Neuronal stem cell (in vitro differentiated cells): Measurements from ENCODE around the gene BPI.

ENCODE experiments used
- DNase-seq: peaks from one replicate; pipeline ENCODE4 v3.0.0-alpha.2; 2013; ENCODE audit warnings: low spot score
- H2AFZ ChIP-seq: one replicate; pipeline ENCODE4 v1.6.1; 2013; ENCODE audit warnings: mild to moderate bottlenecking, low read length, inconsistent platforms
- H2AK5ac ChIP-seq: 2 replicates; pipeline ENCODE4 v1.6.1; 2013; ENCODE audit warnings: low read depth, mild to moderate bottlenecking, inconsistent platforms, low read length, moderate library complexity, mixed read lengths
- H2BK120ac ChIP-seq: 2 replicates; pipeline ENCODE4 v1.6.1; 2013; ENCODE audit warnings: low read depth, mild to moderate bottlenecking, inconsistent platforms, low read length, moderate library complexity, mixed read lengths
- H2BK12ac ChIP-seq: one replicate; pipeline ENCODE4 v1.6.1; 2013; ENCODE audit warnings: low read length, inconsistent platforms
- H2BK15ac ChIP-seq: 2 replicates; pipeline ENCODE4 v1.6.1; 2013; ENCODE audit warnings: mild to moderate bottlenecking, low read length, inconsistent platforms, mixed read lengths
- H2BK5ac ChIP-seq: one replicate; pipeline ENCODE4 v1.6.1; 2013; ENCODE audit warnings: inconsistent platforms, mild to moderate bottlenecking, low read length, moderate library complexity
- H3K14ac ChIP-seq: one replicate; pipeline ENCODE4 v1.6.1; 2013; ENCODE audit warnings: low read length, inconsistent platforms
- H3K18ac ChIP-seq: 2 replicates; pipeline ENCODE4 v1.6.1; 2013; ENCODE audit warnings: low read length, inconsistent platforms
- H3K23ac ChIP-seq: 2 replicates; pipeline ENCODE4 v1.6.1; 2013; ENCODE audit warnings: low read depth, mild to moderate bottlenecking, mixed read lengths, low read length, inconsistent platforms; ENCODE audit not compliant: poor library complexity
- H3K27ac ChIP-seq: replicated peaks from 3 replicates; pipeline ENCODE4 v1.5.1; 2013; ENCODE audit warnings: low read length, inconsistent platforms
- H3K27me3 ChIP-seq, 3 experiments: 2 replicates each; pipeline ENCODE4 v1.6.1; 2013; ENCODE audit warnings: low read length in 3 of 3, mild to moderate bottlenecking in 2 of 3, inconsistent platforms in 1 of 3, low read depth in 1 of 3, mixed read lengths in 1 of 3, moderate library complexity in 1 of 3; ENCODE audit not compliant: control insufficient read depth in 3 of 3, insufficient read depth in 3 of 3
- H3K36me3 ChIP-seq, 2 donors: replicated peaks in 1 of 2; 2 replicates each; pipeline ENCODE4 v1.6.1; 2013; ENCODE audit warnings: low read length in 2 of 2; ENCODE audit not compliant: control insufficient read depth in 2 of 2, insufficient read depth in 2 of 2
- H3K4ac ChIP-seq: 2 replicates; pipeline ENCODE4 v1.6.1; 2013; ENCODE audit warnings: inconsistent platforms, mild to moderate bottlenecking, low read length, moderate library complexity
- H3K4me1 ChIP-seq, 2 donors: 1 replicate in 1 of 2; 2 replicates in 1 of 2; pipeline ENCODE4 v1.6.1; 2013; ENCODE audit warnings: low read length in 2 of 2, low read depth in 1 of 2; ENCODE audit not compliant: control insufficient read depth in 2 of 2, insufficient read depth in 1 of 2
- H3K4me2 ChIP-seq: one replicate; pipeline ENCODE4 v1.6.1; 2013; ENCODE audit warnings: mild to moderate bottlenecking, low read length, inconsistent platforms; ENCODE audit not compliant: insufficient read depth, poor library complexity, severe bottlenecking
- H3K4me3 ChIP-seq, 2 donors: 2 replicates each; pipeline ENCODE4 v1.5.1; 2013; ENCODE audit warnings: low read length in 2 of 2, mild to moderate bottlenecking in 2 of 2, inconsistent platforms in 1 of 2, moderate library complexity in 1 of 2
- H3K79me1 ChIP-seq: one replicate; pipeline ENCODE4 v1.6.1; 2013; ENCODE audit warnings: low read depth, mild to moderate bottlenecking, inconsistent platforms, low read length, moderate library complexity
- H3K9ac ChIP-seq: one replicate; pipeline ENCODE4 v1.6.1; 2013; ENCODE audit warnings: mild to moderate bottlenecking, low read depth, low read length, inconsistent platforms; ENCODE audit not compliant: poor library complexity
- H3K9me3 ChIP-seq, 2 donors: replicated peaks in 1 of 2; 2 replicates each; pipeline versions ENCODE3 to v1.6.1; 2013; ENCODE audit warnings: low read length in 2 of 2, mild to moderate bottlenecking in 2 of 2, inconsistent platforms in 1 of 2, low read depth in 1 of 2, mixed read lengths in 1 of 2, moderate library complexity in 1 of 2; ENCODE audit not compliant: control insufficient read depth in 2 of 2, insufficient read depth in 1 of 2
- H4K8ac ChIP-seq: one replicate; pipeline ENCODE4 v1.6.1; 2013; ENCODE audit warnings: low read depth, mild to moderate bottlenecking, inconsistent platforms, low read length, moderate library complexity
- H4K91ac ChIP-seq: one replicate; pipeline ENCODE4 v1.6.1; 2013; ENCODE audit warnings: low read length, low read depth, mild to moderate bottlenecking, inconsistent platforms; ENCODE audit not compliant: poor library complexity
- WGBS, 2 donors: extraction: QIAGEN DNeasy Blood & Tissue Kit; methylation state at CpG; one replicate each; pipeline ENCODE4 v1.1.7; 2013; ENCODE audit warnings: missing lambda C conversion rate in 2 of 2, mixed read lengths in 1 of 2; ENCODE audit not compliant: insufficient read length in 2 of 2, insufficient replicate concordance in 1 of 2; ENCODE audit errors: extremely low coverage in 2 of 2; 5-methylcytosine and 5-hydroxymethylcytosine counted together

Gene BPI

GRCh38 chr20:38321959-38322598 is 18.1 kb downstream of the BPI start:
- no peak overlapping the region for H3K4ac ChIP-seq
- no peaks in the 10 kb centered on the region for H3K36me3 ChIP-seq
- DNase-seq, result peak; percentile 36
- no peak overlapping the region for H3K18ac ChIP-seq
- no peak overlapping the region for H3K27ac ChIP-seq
- no peak overlapping the region for H4K8ac ChIP-seq
- peaks cover 0 to 3% (median 0%) of the 10 kb centered on the region in 3 experiments for H3K27me3 ChIP-seq
- no peak overlapping the region for H2AK5ac ChIP-seq
- H3K9me3 ChIP-seq, result no peaks in the 10 kb centered on the region
- H4K91ac ChIP-seq, result no peak overlapping the region
- no peak overlapping the region for H3K14ac ChIP-seq
- no peak overlapping the region for H2BK12ac ChIP-seq
- H2BK5ac ChIP-seq, result no peak overlapping the region
- H3K79me1 ChIP-seq, result no peaks in the 10 kb centered on the region
- WGBS, 2 donors, result no CpG with 5 or more reads among the region's 5 CpGs
- H3K23ac ChIP-seq, result no peak overlapping the region
- no peak overlapping the region for H2BK120ac ChIP-seq
- no peaks in the 10 kb centered on the region for H3K4me1 ChIP-seq
- H2BK15ac ChIP-seq, result no peak overlapping the region
- H3K9ac ChIP-seq, result no peak overlapping the region
- H3K4me2 ChIP-seq, result no peak overlapping the region
- H3K4me3 ChIP-seq, result no peak overlapping the region
- H2AFZ ChIP-seq, result no peak overlapping the region

GRCh38 chr20:38324159-38324558 is 20.2 kb downstream of the BPI start:
- H3K79me1 ChIP-seq, result no peaks in the 10 kb centered on the region
- no peak overlapping the region for H4K8ac ChIP-seq
- H2BK5ac ChIP-seq, result no peak overlapping the region
- no peak overlapping the region for H3K9ac ChIP-seq
- H2AFZ ChIP-seq, result no peak overlapping the region
- no peak overlapping the region for H3K23ac ChIP-seq
- no peak overlapping the region for H2AK5ac ChIP-seq
- H3K18ac ChIP-seq, result no peak overlapping the region
- H3K4me1 ChIP-seq, result no peaks in the 10 kb centered on the region
- H3K27me3 ChIP-seq, result peaks cover 0 to 3% (median 0%) of the 10 kb centered on the region in 3 experiments
- no peak overlapping the region for H3K4me3 ChIP-seq
- DNase-seq, result no peak
- H3K14ac ChIP-seq, result no peak overlapping the region
- no peaks in the 10 kb centered on the region for H3K36me3 ChIP-seq
- H3K4ac ChIP-seq, result no peak overlapping the region
- H4K91ac ChIP-seq, result no peak overlapping the region
- H3K27ac ChIP-seq, result no peak overlapping the region
- no peak overlapping the region for H2BK15ac ChIP-seq
- H2BK12ac ChIP-seq, result no peak overlapping the region
- H2BK120ac ChIP-seq, result no peak overlapping the region
- H3K9me3 ChIP-seq, result no peaks in the 10 kb centered on the region
- no peak overlapping the region for H3K4me2 ChIP-seq
- no CpG with 5 or more reads among the region's 3 CpGs for WGBS, 2 donors

GRCh38 chr20:38325167-38325566 is 21.2 kb downstream of the BPI start:
- H3K14ac ChIP-seq, result no peak overlapping the region
- H3K4me2 ChIP-seq, result no peak overlapping the region
- no peaks in the 10 kb centered on the region for H3K79me1 ChIP-seq
- DNase-seq, result no peak
- no peaks in the 10 kb centered on the region for H3K36me3 ChIP-seq
- H3K4ac ChIP-seq, result no peak overlapping the region
- H2AK5ac ChIP-seq, result no peak overlapping the region
- no peaks in the 10 kb centered on the region for H3K9me3 ChIP-seq
- H4K91ac ChIP-seq, result no peak overlapping the region
- H2AFZ ChIP-seq, result no peak overlapping the region
- H3K9ac ChIP-seq, result no peak overlapping the region
- WGBS, 2 donors, result no CpG with 5 or more reads among the region's 3 CpGs
- no peak overlapping the region for H3K18ac ChIP-seq
- H3K4me1 ChIP-seq, result no peaks in the 10 kb centered on the region
- no peak overlapping the region for H3K27ac ChIP-seq
- H2BK120ac ChIP-seq, result no peak overlapping the region
- no peak overlapping the region for H3K23ac ChIP-seq
- H2BK5ac ChIP-seq, result no peak overlapping the region
- H2BK12ac ChIP-seq, result no peak overlapping the region
- no peak overlapping the region for H4K8ac ChIP-seq
- no peak overlapping the region for H2BK15ac ChIP-seq
- no peak overlapping the region for H3K4me3 ChIP-seq
- peaks cover 0 to 3% (median 0%) of the 10 kb centered on the region in 3 experiments for H3K27me3 ChIP-seq

DNA sequence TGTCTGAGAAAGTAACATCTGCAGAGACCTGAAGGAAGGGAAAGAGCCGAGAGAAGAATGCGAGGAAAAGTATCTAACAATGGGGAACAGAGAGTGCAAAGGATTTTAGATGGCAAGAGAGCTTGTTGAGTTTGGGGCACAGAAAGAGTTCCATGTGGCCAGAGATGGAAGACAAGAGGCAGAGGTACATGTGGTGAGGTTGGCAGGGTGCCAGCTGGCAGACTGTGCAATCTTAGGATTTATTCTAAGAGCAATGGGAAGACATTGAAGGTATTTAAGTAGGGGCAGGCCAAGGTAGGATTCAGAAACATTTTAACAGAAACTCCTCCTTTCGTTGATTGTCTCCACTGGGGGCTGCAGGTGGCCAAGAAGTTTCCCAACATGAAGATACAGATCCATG is 21.9 kb downstream of the BPI start:
- no peak overlapping the region for H3K23ac ChIP-seq
- H3K36me3 ChIP-seq, result no peaks in the 10 kb centered on the region
- H3K4me1 ChIP-seq, result no peaks in the 10 kb centered on the region
- H3K18ac ChIP-seq, result no peak overlapping the region
- no peak overlapping the region for H2BK12ac ChIP-seq
- H4K8ac ChIP-seq, result no peak overlapping the region
- no peak overlapping the region for H3K4me2 ChIP-seq
- no peaks in the 10 kb centered on the region for H3K79me1 ChIP-seq
- no peaks in the 10 kb centered on the region for H3K9me3 ChIP-seq
- H2AFZ ChIP-seq, result no peak overlapping the region
- H2BK120ac ChIP-seq, result no peak overlapping the region
- H3K27me3 ChIP-seq, result peaks cover 0 to 3% (median 0%) of the 10 kb centered on the region in 3 experiments
- no peak overlapping the region for H4K91ac ChIP-seq
- no peak for DNase-seq
- no peak overlapping the region for H2BK5ac ChIP-seq
- H3K4ac ChIP-seq, result no peak overlapping the region
- no peak overlapping the region for H3K14ac ChIP-seq
- H3K9ac ChIP-seq, result no peak overlapping the region
- no CpG with 5 or more reads among the region's 3 CpGs for WGBS, 2 donors
- H2AK5ac ChIP-seq, result no peak overlapping the region
- H3K4me3 ChIP-seq, result peak overlapping the region in 1 of 2 donors; percentile 30
- H2BK15ac ChIP-seq, result no peak overlapping the region
- H3K27ac ChIP-seq, result no peak overlapping the region
